ENCODE results near the gene DENND11. TPM values are rescaled to one million over a fixed set of nuclear protein-coding genes. Genes with fewer than 3 reads are reported as not detected.
A peak's percentile ranks its signal among the peaks of the same experiment; 100 is the strongest.

Gene DENND11
- polyA plus RNA-seq, 2 of the 4 experiments (the other 2 are of a cell fraction): 7.1 to 11.5 TPM

DNA sequence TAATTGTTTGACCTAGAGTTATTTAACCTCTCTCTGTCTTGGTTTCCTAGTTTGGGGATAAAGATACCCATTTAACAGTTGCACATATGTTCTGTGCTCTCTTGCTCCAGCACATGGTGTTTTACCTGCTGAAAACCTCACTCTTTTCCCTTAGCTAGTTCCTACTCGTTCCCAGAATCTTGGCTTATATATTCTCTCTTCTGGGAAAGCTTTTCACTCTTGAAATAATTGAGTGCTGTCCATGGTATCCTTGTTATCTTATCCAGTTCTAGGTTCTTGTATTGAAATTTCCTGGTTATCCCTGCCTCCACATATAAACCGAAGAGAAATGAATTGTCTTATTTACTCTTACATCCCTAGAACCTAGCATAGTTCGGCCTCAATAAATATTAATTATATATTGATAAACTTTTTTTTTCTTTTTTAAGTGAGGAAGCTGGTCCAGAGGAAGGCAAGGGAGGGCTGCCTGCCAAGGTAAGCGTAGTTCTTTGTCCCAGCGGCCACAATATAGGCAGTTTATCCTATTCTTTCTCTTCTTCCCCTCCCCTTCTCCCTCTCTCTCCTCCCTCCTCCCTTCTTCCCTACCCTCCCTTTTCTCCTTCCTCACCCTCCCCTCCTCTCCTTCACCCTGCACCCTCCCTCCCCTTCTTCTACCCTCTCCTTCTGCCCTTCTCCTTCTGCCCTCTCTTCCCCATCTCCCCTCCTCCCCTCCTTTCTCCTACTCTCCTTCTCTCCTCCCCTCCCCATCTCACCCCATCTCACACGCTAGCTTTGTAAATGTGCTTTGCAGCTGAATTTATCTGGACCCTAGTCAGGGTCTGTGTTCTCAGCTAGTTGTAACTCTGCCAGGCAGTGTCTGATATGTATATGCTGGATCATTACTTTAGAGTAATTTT, 14.1 kb upstream of the DENND11 start:
- H3K9me3 ChIP-seq: no peaks in the 10 kb centered on the region
- DNase-seq (ENCODE audit: low read depth in 1 of 2, low spot score in 1 of 2) (no peak), ATAC-seq (no peak), FAIRE-seq (no peak)
- no peak overlapping the region for H3K4me2 ChIP-seq
- H3K27ac ChIP-seq: no peak overlapping the region
- CTCF ChIA-PET: interaction anchor here (0.7 to 1.5 kb wide), 2 partner anchors 22 to 61 kb away, joined by 4 to 6 read pairs; partner anchors contain the start of gene SSBP1
- POLR2A ChIA-PET: no interaction called here
- TF ChIP-seq, protein P1, sequence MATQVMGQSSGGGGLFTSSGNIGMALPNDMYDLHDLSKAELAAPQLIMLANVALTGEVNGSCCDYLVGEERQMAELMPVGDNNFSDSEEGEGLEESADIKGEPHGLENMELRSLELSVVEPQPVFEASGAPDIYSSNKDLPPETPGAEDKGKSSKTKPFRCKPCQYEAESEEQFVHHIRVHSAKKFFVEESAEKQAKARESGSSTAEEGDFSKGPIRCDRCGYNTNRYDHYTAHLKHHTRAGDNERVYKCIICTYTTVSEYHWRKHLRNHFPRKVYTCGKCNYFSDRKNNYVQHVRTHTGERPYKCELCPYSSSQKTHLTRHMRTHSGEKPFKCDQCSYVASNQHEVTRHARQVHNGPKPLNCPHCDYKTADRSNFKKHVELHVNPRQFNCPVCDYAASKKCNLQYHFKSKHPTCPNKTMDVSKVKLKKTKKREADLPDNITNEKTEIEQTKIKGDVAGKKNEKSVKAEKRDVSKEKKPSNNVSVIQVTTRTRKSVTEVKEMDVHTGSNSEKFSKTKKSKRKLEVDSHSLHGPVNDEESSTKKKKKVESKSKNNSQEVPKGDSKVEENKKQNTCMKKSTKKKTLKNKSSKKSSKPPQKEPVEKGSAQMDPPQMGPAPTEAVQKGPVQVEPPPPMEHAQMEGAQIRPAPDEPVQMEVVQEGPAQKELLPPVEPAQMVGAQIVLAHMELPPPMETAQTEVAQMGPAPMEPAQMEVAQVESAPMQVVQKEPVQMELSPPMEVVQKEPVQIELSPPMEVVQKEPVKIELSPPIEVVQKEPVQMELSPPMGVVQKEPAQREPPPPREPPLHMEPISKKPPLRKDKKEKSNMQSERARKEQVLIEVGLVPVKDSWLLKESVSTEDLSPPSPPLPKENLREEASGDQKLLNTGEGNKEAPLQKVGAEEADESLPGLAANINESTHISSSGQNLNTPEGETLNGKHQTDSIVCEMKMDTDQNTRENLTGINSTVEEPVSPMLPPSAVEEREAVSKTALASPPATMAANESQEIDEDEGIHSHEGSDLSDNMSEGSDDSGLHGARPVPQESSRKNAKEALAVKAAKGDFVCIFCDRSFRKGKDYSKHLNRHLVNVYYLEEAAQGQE (IDR thresholded peaks at IDR 0.05): peak; percentile 78
- TF ChIP-seq POLR2AphosphoS2 (conservative IDR thresholded peaks at IDR 0.05; ENCODE audit: low read length) (no peak), MAFK (IDR thresholded peaks at IDR 0.05; ENCODE audit: partially characterized antibody) (no peak)
- TF ChIP-seq, protein P2, sequence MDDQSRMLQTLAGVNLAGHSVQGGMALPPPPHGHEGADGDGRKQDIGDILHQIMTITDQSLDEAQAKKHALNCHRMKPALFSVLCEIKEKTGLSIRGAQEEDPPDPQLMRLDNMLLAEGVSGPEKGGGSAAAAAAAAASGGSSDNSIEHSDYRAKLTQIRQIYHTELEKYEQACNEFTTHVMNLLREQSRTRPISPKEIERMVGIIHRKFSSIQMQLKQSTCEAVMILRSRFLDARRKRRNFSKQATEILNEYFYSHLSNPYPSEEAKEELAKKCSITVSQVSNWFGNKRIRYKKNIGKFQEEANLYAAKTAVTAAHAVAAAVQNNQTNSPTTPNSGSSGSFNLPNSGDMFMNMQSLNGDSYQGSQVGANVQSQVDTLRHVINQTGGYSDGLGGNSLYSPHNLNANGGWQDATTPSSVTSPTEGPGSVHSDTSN (IDR thresholded peaks at IDR 0.05): no peak
- no peaks in the 10 kb centered on the region for H3K4me1 ChIP-seq
- WGBS (ENCODE audit: missing lambda C conversion rate): 37% methylated on average over 6 of the region's 6 CpGs
- H3K4me3 ChIP-seq: no peak overlapping the region

DNA sequence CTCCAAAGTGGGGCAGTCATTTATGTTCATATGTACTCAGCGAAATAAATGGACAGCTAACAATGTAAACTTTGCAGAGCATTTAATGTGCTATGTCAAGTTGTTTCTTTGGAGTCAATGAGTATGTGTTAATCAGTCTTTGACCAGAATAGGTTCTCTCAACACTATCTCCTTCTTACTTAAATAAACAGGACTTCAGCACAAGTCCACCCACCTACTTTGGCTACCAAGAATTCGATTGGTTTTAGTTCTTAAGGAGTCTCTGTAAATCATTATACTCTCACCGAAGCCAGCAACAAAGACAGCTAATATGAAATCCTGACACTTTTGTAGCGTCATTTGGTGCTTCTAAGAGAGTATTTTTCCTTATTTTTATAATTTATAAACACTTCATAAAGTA, 13.1 kb upstream of the DENND11 start:
- H3K4me1 ChIP-seq: no peaks in the 10 kb centered on the region
- no peak overlapping the region for H3K4me3 ChIP-seq
- H3K27ac ChIP-seq: no peak overlapping the region
- ChIA-PET CTCF (interaction anchor here (0.5 to 1.5 kb wide), 2 partner anchors 23 to 870 kb away, joined by 3 to 6 read pairs; partner anchors contain the start of gene SSBP1), POLR2A (no interaction called here)
- no peak for ATAC-seq
- 4% methylated on average over 4 of the region's 4 CpGs for WGBS (ENCODE audit: missing lambda C conversion rate)
- H3K4me2 ChIP-seq: no peak overlapping the region
- no peaks in the 10 kb centered on the region for H3K9me3 ChIP-seq
- no peak for FAIRE-seq
- TF ChIP-seq ESRRA (IDR thresholded peaks at IDR 0.05; ENCODE audit: borderline replicate concordance, low read length) (no peak), CEBPB (IDR thresholded peaks at IDR 0.05) (no peak), EP300 (IDR thresholded peaks at IDR 0.05) (no peak), HEYL (CRISPR knock-in tag; IDR thresholded peaks at IDR 0.05) (no peak), JUN (IDR thresholded peaks at IDR 0.05) (no peak), RFX5 (IDR thresholded peaks at IDR 0.05) (no peak), FOSB (CRISPR knock-in tag; IDR thresholded peaks at IDR 0.05) (no peak), RCOR1 (IDR thresholded peaks at IDR 0.05; ENCODE audit: low read depth, low read length) (no peak), FOXS1 (CRISPR knock-in tag; IDR thresholded peaks at IDR 0.05) (no peak), KDM1A (IDR thresholded peaks at IDR 0.05; ENCODE audit: low read depth) (no peak), HOXB5 (CRISPR knock-in tag; IDR thresholded peaks at IDR 0.05) (no peak)
- TF ChIP-seq, protein P2 (IDR thresholded peaks at IDR 0.05): no peak
- TF ChIP-seq, protein P3, sequence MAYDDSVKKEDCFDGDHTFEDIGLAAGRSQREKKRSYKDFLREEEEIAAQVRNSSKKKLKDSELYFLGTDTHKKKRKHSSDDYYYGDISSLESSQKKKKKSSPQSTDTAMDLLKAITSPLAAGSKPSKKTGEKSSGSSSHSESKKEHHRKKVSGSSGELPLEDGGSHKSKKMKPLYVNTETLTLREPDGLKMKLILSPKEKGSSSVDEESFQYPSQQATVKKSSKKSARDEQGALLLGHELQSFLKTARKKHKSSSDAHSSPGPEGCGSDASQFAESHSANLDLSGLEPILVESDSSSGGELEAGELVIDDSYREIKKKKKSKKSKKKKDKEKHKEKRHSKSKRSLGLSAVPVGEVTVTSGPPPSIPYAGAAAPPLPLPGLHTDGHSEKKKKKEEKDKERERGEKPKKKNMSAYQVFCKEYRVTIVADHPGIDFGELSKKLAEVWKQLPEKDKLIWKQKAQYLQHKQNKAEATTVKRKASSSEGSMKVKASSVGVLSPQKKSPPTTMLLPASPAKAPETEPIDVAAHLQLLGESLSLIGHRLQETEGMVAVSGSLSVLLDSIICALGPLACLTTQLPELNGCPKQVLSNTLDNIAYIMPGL (CRISPR knock-in tag; IDR thresholded peaks at IDR 0.05; ENCODE audit: borderline replicate concordance): no peak
- TF ChIP-seq, protein P4, sequence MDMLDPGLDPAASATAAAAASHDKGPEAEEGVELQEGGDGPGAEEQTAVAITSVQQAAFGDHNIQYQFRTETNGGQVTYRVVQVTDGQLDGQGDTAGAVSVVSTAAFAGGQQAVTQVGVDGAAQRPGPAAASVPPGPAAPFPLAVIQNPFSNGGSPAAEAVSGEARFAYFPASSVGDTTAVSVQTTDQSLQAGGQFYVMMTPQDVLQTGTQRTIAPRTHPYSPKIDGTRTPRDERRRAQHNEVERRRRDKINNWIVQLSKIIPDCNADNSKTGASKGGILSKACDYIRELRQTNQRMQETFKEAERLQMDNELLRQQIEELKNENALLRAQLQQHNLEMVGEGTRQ (IDR thresholded peaks at IDR 0.05): no peak
- TF ChIP-seq, protein P5, sequence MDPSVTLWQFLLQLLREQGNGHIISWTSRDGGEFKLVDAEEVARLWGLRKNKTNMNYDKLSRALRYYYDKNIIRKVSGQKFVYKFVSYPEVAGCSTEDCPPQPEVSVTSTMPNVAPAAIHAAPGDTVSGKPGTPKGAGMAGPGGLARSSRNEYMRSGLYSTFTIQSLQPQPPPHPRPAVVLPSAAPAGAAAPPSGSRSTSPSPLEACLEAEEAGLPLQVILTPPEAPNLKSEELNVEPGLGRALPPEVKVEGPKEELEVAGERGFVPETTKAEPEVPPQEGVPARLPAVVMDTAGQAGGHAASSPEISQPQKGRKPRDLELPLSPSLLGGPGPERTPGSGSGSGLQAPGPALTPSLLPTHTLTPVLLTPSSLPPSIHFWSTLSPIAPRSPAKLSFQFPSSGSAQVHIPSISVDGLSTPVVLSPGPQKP (IDR thresholded peaks at IDR 0.05; ENCODE audit: low read depth, low read length): no peak
- DNase-seq (ENCODE audit: low read depth in 1 of 2, low spot score in 1 of 2): no peak

Data from A549 (cell line).